NCI-H187 (cell line): ENCODE results near the gene CDC23.
"Not testable (repeated sequence)": the region's sequence is repeated elsewhere in the genome, so short reads cannot be mapped to it uniquely, and the experiment has no call there.

ENCODE experiments used
- DNase-seq, 2 experiments: peaks; one replicate each; lab custom pipeline; 2025; lab: John Stamatoyannopoulos, UW

CDC23 gene

GRCh38 chr5:138213161-138214029, at the start of gene CDC23:
TSS of gene CDC23 (minus strand) at chr5:138213323. CDS start at chr5:138213312, 11 bp downstream.
- DNase-seq: peak; percentile 76 to 95

GRCh38 chr5:138258704-138259292, 45.7 kb upstream of the CDC23 start:
- no peak for DNase-seq

DNA sequence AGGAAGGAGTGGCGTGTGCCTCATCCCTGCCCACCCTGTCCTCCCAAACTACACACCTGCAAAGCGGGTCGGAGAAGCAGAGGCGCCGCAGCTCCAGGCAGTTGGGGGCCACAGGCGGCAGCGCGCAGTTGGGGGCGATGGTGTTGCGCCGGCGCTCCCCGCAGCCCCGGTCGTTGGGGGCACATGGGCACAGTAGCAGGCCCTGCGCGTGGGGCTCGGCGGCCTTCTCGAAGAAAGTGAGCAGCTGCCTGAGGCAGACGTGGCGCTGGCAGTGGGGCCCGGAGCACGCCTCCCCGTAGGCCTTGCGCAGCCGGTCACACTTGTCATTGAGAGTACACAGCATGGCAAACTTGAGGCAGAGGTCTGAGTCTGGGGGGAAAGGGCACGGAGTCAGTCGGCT, 44.5 kb upstream of the CDC23 start:
- DNase-seq: no peak

- DNase-seq: no peak
These were observed 39.8 kb upstream of the CDC23 start for GRCh38 chr5:138252944-138253343.

DNA sequence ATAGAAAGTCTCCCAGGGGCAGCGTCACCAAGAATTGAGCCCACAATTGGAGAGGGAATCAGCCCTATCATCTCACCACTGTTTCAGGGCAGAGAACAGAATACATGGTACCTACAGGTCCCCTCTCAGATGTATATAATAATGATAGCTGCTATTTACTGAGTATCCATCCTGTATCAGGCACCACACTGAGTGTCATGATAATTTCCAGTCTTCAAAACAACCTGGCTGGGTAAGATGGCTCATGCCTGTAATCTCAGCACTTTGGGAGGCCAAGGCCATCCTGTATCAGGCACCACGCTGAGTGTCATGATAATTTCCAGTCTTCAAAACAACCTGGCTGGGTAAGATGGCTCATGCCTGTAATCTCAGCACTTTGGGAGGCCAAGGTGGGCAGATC, 34.7 kb upstream of the CDC23 start:
- DNase-seq: not testable (repeated sequence)

DNA sequence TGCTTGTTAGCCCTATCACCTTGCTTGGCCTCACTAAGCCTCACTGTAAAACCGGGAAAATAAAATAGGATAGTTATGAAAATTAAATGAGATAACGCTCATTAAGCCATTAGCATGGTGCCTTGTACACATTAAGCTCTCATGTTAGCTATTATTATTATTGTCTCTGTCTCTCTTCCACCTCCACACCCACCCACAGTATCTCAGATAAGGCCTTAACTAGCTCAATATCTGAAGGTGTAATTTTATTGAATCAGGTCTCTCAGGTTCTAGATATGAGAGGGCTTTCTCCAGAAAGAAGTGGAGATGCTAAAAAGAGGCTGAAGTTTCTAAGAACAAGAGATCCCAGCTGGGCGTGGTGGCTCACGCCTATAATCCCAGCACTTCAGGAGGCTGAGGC, 33.7 kb upstream of the CDC23 start:
- no peak for DNase-seq

GRCh38 chr5:138246334-138246733, 33.2 kb upstream of the CDC23 start:
- no peak for DNase-seq

GRCh38 chr5:138245717-138246116, 32.6 kb upstream of the CDC23 start:
- no peak for DNase-seq

DNA sequence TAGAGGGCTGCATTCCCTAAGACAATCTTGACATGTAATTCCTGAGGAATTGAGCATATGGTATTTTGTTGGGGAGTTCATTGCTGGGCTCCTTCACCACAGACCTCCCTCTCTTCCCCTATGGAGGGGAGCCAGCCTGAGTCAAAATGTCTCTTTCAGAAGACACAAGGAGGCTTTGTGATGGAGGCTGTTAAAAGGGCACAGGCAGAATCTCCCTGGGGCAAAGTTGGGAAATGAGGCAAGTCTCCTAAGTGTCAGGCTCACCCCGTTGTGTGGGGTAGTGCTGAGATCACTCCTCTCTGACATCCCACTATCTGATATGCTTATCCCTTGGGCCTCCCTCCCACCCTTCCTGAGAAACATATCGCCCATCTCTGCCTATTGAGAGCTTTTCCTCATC, 30.7 kb upstream of the CDC23 start:
- DNase-seq: no peak

- DNase-seq: no peak
These were observed 28.8 kb upstream of the CDC23 start for GRCh38 chr5:138241688-138242571.

- no peak for DNase-seq
These were observed 27.7 kb upstream of the CDC23 start for GRCh38 chr5:138240650-138241385.

DNA sequence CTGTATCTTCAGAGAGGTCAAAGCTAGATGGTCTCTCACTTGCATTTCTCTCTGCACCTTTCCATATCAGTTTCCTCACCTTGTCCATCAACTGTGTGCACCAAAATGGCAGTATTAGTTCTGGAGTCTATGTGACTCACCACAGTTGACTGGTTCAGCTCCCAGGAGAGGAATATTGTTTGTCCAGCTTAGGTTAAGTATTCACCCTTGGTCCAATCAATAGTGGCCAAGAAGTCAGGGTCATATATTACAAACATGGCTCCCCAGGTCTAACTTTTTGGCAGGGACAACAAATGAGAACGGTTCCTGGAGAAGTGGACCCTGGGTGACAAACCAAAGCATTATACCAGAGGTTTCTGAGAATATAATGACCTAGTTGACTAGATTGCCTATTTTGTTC, 24.9 kb upstream of the CDC23 start:
- no peak for DNase-seq

GRCh38 chr5:138234651-138235050, 21.5 kb upstream of the CDC23 start:
- DNase-seq: no peak

- no peak for DNase-seq
These were observed 20.2 kb upstream of the CDC23 start for GRCh38 chr5:138233280-138233679.

- no peak for DNase-seq
These were observed 18.0 kb upstream of the CDC23 start for GRCh38 chr5:138230981-138231589.

DNA sequence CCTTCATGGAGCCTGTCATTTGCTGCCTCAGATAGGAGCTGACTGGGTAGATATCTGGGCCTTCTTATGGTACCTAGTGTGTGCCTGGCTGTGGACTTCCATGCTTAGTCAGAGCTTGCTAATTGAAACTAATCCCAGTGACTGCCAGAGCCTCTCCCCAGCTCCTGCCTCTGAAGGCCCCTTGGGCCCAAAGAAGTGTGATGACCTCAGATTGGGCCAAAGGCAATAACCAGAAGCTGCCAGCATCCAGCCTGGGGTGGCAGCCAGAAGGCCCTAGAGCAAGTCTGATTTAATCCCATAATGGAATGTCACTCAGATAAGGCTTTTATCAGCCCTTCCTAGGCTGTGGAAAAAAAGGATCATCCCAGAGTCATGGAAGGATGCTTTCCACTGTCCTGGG, 17.1 kb upstream of the CDC23 start:
- DNase-seq: no peak

- DNase-seq: no peak
These were observed 16.3 kb upstream of the CDC23 start for GRCh38 chr5:138229387-138229786.

- no peak for DNase-seq
These were observed 13.8 kb upstream of the CDC23 start for GRCh38 chr5:138226910-138227309.

DNA sequence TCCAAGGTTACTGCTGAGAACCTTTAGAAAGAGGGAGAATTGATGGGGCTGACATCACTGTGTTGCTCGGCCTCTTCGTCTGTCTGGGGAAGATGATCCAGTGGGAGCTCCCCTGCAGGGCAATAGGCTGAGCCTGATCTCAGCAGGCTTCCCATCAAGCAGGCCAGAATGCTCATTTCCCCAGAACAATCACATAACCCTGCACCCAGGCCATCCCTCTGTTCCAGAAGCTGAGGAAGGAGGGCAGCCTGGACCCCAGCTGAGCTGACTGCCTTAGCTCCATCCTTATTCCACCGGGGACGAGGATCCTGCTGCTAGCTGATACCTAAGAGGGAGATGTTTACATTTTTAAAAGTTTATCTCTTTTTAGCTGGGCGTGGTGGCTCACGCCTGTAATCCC, 11.6 kb upstream of the CDC23 start:
- DNase-seq: no peak

DNA sequence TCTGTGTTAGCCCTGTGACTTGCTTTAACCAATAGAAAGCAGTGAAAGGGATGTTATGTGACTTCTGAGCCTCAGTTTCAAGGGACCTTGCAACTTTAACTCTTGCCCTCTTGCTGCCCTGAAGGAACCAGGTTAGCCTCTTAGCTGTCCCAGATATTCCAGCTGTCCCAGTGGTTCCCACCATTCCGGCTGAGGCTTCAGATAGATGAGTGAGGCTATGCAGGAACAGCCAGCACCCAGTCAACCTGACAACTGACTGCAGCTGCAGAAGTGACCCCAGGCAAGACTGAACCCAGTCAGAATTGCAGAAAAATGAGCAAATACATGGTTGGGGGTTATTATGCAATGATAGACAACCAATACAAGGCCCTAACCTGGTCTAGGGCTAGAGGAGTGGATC, 10.4 kb upstream of the CDC23 start:
- no peak for DNase-seq

DNA sequence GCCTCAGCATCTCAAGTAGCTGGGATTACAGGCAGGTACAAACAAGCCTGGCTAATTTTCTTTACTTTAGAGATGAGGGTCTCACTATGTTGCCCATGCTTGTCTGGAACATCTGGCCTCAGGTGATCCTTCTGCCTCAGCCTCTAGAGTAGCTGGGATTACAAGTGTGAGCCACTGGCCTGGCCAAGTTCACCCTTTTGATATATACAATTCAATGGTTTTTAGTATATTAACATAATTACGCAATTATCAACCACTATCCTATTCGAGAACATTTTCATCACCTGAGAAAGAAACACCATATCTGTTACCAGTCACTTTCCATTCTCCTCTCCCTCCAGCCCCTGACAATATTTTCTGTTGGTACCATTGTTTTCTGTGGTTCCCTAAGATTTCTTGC, 3.7 kb upstream of the CDC23 start:
- no peak for DNase-seq

DNA sequence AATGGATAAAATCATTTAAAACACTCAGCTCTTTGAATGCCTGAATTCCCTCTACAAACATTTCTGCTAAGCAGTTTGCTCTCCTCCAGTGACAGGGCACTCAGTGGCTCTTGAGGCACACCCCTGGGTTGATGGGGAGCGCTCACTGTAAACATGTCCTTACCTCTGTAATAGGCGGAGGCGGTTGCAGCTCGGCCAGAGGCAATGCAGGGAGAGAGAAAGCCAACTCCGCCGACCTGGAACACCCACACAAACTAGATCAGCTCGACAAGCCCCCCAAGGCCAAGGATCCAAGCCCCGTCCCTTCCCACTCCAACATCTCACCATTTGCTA, 329 bp downstream of the CDC23 start:
- no peak for DNase-seq
